Omental fat pad (tissue), 4 donors: Measurements from ENCODE around the gene PSTPIP1. TPM values are rescaled to one million over a fixed set of nuclear protein-coding genes. Genes with fewer than 3 reads are reported as not detected.

Source experiments
- ATAC-seq: fragments of 150-250 bp; one replicate; pipeline ENCODE4 v1.9.1; 2016; ENCODE audit warnings: mild to moderate bottlenecking, moderate library complexity; ENCODE audit not compliant: low FRiP score
- DNase-seq: peaks from one replicate; pipeline ENCODE4 v3.0.0-alpha.2; 2019; ENCODE audit warnings: low spot score
- total RNA-seq, 4 donors: library from RNA; depleted of rRNA; stranded (reverse); fragments of >200 nt; gene quantifications; one replicate each; pipeline ENCODE4 v1.1.0, GENCODE V29; 2016
- TF ChIP-seq, protein P1 (sequence below), 3 donors: fragments of 450-650 bp; IDR thresholded peaks; one replicate each; pipeline ENCODE4 v1.5.1; 2016 to 2017; ENCODE audit warnings: antibody characterized with exemption in 3 of 3, mild to moderate bottlenecking in 3 of 3, moderate library complexity in 2 of 3

The PSTPIP1 gene
- total RNA-seq, 4 donors from 2014 or later, result 6.3 to 38.5 (median 15.1) TPM

- DNase-seq (no peak), ATAC-seq (no peak)
- TF ChIP-seq, protein P1, sequence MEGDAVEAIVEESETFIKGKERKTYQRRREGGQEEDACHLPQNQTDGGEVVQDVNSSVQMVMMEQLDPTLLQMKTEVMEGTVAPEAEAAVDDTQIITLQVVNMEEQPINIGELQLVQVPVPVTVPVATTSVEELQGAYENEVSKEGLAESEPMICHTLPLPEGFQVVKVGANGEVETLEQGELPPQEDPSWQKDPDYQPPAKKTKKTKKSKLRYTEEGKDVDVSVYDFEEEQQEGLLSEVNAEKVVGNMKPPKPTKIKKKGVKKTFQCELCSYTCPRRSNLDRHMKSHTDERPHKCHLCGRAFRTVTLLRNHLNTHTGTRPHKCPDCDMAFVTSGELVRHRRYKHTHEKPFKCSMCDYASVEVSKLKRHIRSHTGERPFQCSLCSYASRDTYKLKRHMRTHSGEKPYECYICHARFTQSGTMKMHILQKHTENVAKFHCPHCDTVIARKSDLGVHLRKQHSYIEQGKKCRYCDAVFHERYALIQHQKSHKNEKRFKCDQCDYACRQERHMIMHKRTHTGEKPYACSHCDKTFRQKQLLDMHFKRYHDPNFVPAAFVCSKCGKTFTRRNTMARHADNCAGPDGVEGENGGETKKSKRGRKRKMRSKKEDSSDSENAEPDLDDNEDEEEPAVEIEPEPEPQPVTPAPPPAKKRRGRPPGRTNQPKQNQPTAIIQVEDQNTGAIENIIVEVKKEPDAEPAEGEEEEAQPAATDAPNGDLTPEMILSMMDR (IDR thresholded peaks at IDR 0.05), result no peak
Measured at GRCh38 chr15:77067691-77068367, 72.9 kb downstream of the PSTPIP1 start.

DNA sequence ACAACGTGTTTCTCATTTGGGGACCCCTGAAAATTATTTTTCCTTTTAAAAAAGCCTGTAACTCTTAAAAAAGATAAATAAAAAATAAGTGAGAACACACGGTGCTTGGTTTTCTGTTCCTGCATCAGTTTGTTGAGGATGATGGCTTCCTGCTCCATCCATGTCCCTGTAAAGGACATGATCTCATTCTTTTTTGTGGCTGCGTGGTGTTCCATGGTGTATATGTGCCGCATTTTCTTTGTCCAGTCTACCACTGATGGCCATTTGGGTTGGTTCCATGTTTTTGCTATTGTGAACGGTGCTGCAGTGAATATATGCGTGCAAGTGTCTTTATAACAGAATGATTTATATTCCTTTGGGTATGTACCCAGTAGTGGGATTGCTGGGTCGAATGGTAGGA is 73.7 kb downstream of the PSTPIP1 start:
- TF ChIP-seq, protein P1 (IDR thresholded peaks at IDR 0.05), result no peak
- no peak for DNase-seq
- no peak for ATAC-seq

GRCh38 chr15:77069521-77070121 is 74.7 kb downstream of the PSTPIP1 start:
- TF ChIP-seq, protein P1 (IDR thresholded peaks at IDR 0.05), result no peak
- ATAC-seq, result no peak
- no peak for DNase-seq

GRCh38 chr15:77070180-77070494 is 75.2 kb downstream of the PSTPIP1 start:
- DNase-seq (no peak), ATAC-seq (no peak)
- TF ChIP-seq, protein P1 (IDR thresholded peaks at IDR 0.05), result no peak

GRCh38 chr15:77070495-77071304 is 75.8 kb downstream of the PSTPIP1 start, which contains the start of gene TSPAN3:
Gene TSPAN3, minus strand, starts transcription at chr15:77071109. Its CDS starts 155 bp downstream, at chr15:77070954.
- TF ChIP-seq, protein P1 (IDR thresholded peaks at IDR 0.05), result no peak
- ATAC-seq, result peak; percentile 93

DNA sequence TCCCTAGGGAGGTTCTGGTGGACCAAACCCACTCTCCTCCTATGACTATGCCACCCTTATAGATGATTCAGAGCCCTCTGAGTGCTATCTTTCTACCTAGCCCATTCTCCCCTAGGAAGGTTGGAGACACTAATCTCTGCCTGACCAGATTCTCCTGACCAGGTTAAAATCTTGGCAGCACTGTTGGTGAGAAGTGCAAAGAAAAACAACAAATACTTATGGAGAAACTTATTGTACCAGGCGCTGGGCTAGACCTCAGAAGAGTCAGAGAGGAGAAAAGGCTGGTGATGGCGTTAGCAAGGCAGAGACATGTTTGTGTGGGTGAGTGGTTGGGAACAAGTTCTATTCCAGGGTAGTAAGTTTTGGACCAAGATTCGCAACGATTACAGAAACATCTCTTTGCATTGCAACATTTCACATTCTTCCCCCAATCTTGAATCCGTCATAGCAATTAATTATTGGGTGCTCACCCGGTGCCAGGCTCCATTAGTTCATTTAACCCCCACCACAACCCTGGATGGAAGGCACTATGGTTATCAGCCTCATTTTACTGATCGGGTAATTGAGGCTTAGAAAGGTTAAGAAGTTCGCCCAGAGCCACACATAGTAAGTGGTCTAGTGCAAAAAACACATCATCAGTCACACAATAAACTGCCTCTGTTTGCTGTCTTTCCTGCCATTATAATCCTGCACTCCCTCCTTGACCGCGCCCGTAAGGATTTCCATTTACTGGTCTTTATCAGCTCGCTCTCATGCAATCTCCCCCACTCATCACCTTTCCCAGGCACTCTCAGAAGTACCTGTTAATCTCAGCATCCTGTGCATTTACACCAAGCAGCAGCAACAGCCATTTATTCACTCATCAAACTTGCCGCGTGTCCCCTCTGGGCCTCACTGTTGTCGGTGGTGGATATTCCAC is 76.6 kb downstream of the PSTPIP1 start:
- TF ChIP-seq, protein P1 (IDR thresholded peaks at IDR 0.05), result no peak
- ATAC-seq (peak; percentile 44), DNase-seq (no peak)

More at GRCh38 chr15:77070495-77071304, 75.8 kb downstream of the PSTPIP1 start, which contains the start of gene TSPAN3:
- DNase-seq, result peak; percentile 73
